ENCODE data around the gene FBXO34.

DNA sequence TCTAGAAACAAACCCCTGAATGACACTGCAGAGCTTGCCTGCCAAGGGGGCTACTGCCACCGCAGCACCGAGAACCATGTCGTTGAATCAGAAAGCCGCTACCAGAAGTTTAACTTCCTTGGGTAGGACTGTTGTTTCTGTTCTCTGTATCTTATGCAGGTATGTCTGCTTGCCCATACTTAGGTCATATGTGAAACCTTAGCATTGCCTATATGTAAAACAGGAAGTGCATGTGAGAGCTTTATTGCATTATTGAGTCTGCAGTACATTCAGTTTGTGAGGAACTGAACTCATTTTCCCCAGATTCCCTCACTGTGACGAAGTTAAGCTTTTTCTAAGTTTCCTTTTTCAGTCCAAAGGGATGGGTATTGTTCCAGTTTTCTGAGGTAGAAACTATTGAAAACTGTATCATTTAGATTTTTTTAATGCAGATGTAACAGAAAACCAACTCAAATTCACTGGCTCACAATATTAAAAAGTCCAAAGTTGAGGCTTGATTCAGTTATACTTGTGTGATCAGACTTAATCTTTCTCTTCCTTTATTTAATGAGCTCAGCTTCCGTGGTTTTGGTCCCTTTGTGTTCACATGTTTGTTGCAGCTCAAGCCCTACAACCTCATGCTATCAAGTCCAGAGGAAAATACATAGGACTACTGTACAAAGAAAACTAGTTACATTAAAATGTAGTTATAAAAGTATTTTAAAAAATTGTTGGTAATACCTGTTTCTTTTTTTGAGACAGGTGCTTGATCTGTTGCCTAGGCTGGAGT is 6.9 kb downstream of the FBXO34 start:
- TF ChIP-seq, protein P1, sequence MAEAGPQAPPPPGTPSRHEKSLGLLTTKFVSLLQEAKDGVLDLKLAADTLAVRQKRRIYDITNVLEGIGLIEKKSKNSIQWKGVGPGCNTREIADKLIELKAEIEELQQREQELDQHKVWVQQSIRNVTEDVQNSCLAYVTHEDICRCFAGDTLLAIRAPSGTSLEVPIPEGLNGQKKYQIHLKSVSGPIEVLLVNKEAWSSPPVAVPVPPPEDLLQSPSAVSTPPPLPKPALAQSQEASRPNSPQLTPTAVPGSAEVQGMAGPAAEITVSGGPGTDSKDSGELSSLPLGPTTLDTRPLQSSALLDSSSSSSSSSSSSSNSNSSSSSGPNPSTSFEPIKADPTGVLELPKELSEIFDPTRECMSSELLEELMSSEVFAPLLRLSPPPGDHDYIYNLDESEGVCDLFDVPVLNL (CRISPR knock-in tag; IDR thresholded peaks at IDR 0.05; ENCODE audit: borderline replicate concordance, low read depth), result no peak
- no peak for TF ChIP-seq ZNF138 (CRISPR knock-in tag; conservative IDR thresholded peaks at IDR 0.05)
- TF ChIP-seq, protein P2, sequence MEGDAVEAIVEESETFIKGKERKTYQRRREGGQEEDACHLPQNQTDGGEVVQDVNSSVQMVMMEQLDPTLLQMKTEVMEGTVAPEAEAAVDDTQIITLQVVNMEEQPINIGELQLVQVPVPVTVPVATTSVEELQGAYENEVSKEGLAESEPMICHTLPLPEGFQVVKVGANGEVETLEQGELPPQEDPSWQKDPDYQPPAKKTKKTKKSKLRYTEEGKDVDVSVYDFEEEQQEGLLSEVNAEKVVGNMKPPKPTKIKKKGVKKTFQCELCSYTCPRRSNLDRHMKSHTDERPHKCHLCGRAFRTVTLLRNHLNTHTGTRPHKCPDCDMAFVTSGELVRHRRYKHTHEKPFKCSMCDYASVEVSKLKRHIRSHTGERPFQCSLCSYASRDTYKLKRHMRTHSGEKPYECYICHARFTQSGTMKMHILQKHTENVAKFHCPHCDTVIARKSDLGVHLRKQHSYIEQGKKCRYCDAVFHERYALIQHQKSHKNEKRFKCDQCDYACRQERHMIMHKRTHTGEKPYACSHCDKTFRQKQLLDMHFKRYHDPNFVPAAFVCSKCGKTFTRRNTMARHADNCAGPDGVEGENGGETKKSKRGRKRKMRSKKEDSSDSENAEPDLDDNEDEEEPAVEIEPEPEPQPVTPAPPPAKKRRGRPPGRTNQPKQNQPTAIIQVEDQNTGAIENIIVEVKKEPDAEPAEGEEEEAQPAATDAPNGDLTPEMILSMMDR (IDR thresholded peaks at IDR 0.05), result no peak
- TF ChIP-seq, protein P3, sequence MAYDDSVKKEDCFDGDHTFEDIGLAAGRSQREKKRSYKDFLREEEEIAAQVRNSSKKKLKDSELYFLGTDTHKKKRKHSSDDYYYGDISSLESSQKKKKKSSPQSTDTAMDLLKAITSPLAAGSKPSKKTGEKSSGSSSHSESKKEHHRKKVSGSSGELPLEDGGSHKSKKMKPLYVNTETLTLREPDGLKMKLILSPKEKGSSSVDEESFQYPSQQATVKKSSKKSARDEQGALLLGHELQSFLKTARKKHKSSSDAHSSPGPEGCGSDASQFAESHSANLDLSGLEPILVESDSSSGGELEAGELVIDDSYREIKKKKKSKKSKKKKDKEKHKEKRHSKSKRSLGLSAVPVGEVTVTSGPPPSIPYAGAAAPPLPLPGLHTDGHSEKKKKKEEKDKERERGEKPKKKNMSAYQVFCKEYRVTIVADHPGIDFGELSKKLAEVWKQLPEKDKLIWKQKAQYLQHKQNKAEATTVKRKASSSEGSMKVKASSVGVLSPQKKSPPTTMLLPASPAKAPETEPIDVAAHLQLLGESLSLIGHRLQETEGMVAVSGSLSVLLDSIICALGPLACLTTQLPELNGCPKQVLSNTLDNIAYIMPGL (CRISPR knock-in tag; IDR thresholded peaks at IDR 0.05), result no peak
- TF ChIP-seq, protein P4, sequence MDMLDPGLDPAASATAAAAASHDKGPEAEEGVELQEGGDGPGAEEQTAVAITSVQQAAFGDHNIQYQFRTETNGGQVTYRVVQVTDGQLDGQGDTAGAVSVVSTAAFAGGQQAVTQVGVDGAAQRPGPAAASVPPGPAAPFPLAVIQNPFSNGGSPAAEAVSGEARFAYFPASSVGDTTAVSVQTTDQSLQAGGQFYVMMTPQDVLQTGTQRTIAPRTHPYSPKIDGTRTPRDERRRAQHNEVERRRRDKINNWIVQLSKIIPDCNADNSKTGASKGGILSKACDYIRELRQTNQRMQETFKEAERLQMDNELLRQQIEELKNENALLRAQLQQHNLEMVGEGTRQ (CRISPR knock-in tag; IDR thresholded peaks at IDR 0.05), result no peak
- no peak for TF ChIP-seq FOXJ3 (CRISPR knock-in tag; IDR thresholded peaks at IDR 0.05; ENCODE audit: borderline replicate concordance)
- TF ChIP-seq, protein P5, sequence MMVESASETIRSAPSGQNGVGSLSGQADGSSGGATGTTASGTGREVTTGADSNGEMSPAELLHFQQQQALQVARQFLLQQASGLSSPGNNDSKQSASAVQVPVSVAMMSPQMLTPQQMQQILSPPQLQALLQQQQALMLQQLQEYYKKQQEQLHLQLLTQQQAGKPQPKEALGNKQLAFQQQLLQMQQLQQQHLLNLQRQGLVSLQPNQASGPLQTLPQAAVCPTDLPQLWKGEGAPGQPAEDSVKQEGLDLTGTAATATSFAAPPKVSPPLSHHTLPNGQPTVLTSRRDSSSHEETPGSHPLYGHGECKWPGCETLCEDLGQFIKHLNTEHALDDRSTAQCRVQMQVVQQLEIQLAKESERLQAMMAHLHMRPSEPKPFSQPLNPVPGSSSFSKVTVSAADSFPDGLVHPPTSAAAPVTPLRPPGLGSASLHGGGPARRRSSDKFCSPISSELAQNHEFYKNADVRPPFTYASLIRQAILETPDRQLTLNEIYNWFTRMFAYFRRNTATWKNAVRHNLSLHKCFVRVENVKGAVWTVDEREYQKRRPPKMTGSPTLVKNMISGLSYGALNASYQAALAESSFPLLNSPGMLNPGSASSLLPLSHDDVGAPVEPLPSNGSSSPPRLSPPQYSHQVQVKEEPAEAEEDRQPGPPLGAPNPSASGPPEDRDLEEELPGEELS (CRISPR knock-in tag; IDR thresholded peaks at IDR 0.05), result no peak
